Measurements from ENCODE around the gene SEMA3B.
"Not testable (repeated sequence)": the region's sequence is repeated elsewhere in the genome, so short reads cannot be mapped to it uniquely, and the experiment has no call there.

Gene SEMA3B

GRCh38 chr3:50296721-50297383 lies 27.9 kb downstream of the SEMA3B start:
- peaks cover 30% of the 10 kb centered on the region for H3K4me1 Mint-ChIP-seq (ENCODE audit: low read depth)
- H3K4me3 Mint-ChIP-seq: no peak overlapping the region
- no peaks in the 10 kb centered on the region for H3K27me3 Mint-ChIP-seq
- no peak overlapping the region for H3K27ac Mint-ChIP-seq
- H3K9me3 Mint-ChIP-seq: no peaks in the 10 kb centered on the region
- H3K36me3 Mint-ChIP-seq (ENCODE audit: low read depth): no peaks in the 10 kb centered on the region

- Mint-ChIP-seq H3K27ac (no peak overlapping the region), H3K36me3 (ENCODE audit: low read depth) (no peaks in the 10 kb centered on the region), H3K9me3 (no peaks in the 10 kb centered on the region), H3K27me3 (no peaks in the 10 kb centered on the region), H3K4me3 (no peak overlapping the region), H3K4me1 (ENCODE audit: low read depth) (peaks cover 29% of the 10 kb centered on the region)
Observed at GRCh38 chr3:50297384-50297775, 28.4 kb downstream of the SEMA3B start.

- peaks cover 22% of the 10 kb centered on the region for H3K4me1 Mint-ChIP-seq (ENCODE audit: low read depth)
- peak overlapping the region; percentile 99 for H3K27ac Mint-ChIP-seq
- no peaks in the 10 kb centered on the region for H3K9me3 Mint-ChIP-seq
Observed at GRCh38 chr3:50297896-50298725, 29.2 kb downstream of the SEMA3B start.

GRCh38 chr3:50298836-50299637 lies 30.1 kb downstream of the SEMA3B start, which contains the start of the genes HYAL3 and NAA80:
HYAL3 (minus strand) TSS chr3:50299405; CDS start chr3:50295602, 3,803 bp downstream.
NAA80 (minus strand) TSS chr3:50299405; CDS start chr3:50297463, 1,942 bp downstream.
- Mint-ChIP-seq H3K4me3 (peak within 1 kb of the TSS; percentile 99), H3K27me3 (no peaks in the 10 kb centered on the region), H3K27ac (peak within 1 kb of the TSS; percentile 99), H3K36me3 (ENCODE audit: low read depth) (no peaks in the 10 kb centered on the region), H3K4me1 (ENCODE audit: low read depth) (peaks cover 22% of the 10 kb centered on the region), H3K9me3 (no peaks in the 10 kb centered on the region)

More at GRCh38 chr3:50297896-50298725, 29.2 kb downstream of the SEMA3B start:
- Mint-ChIP-seq H3K36me3 (ENCODE audit: low read depth) (no peaks in the 10 kb centered on the region), H3K4me3 (peak overlapping the region; percentile 99), H3K27me3 (no peaks in the 10 kb centered on the region)

GRCh38 chr3:50299638-50299928 lies 30.6 kb downstream of the SEMA3B start:
- Mint-ChIP-seq H3K36me3 (ENCODE audit: low read depth) (no peaks in the 10 kb centered on the region), H3K27me3 (no peaks in the 10 kb centered on the region), H3K27ac (peak overlapping the region; percentile 91), H3K9me3 (no peaks in the 10 kb centered on the region), H3K4me1 (ENCODE audit: low read depth) (peaks cover 24% of the 10 kb centered on the region), H3K4me3 (peak overlapping the region; percentile 99)

- H3K9me3 Mint-ChIP-seq: no peaks in the 10 kb centered on the region
- H3K27ac Mint-ChIP-seq: peak overlapping the region; percentile 91
- H3K4me1 Mint-ChIP-seq (ENCODE audit: low read depth): peaks cover 29% of the 10 kb centered on the region
- peak overlapping the region; percentile 99 for H3K4me3 Mint-ChIP-seq
- H3K36me3 Mint-ChIP-seq (ENCODE audit: low read depth): no peaks in the 10 kb centered on the region
- H3K27me3 Mint-ChIP-seq: no peaks in the 10 kb centered on the region
Observed at GRCh38 chr3:50299929-50300680, 31.2 kb downstream of the SEMA3B start.

- H3K4me1 Mint-ChIP-seq (ENCODE audit: low read depth): peaks cover 29% of the 10 kb centered on the region
Observed at GRCh38 chr3:50300681-50301254, 31.8 kb downstream of the SEMA3B start.

GRCh38 chr3:50302095-50303012 lies 33.4 kb downstream of the SEMA3B start:
- H3K9me3 Mint-ChIP-seq: no peaks in the 10 kb centered on the region
- H3K27me3 Mint-ChIP-seq: no peaks in the 10 kb centered on the region
- peaks cover 29% of the 10 kb centered on the region for H3K4me1 Mint-ChIP-seq (ENCODE audit: low read depth)
- no peaks in the 10 kb centered on the region for H3K36me3 Mint-ChIP-seq (ENCODE audit: low read depth)
- no peak overlapping the region for H3K27ac Mint-ChIP-seq
- H3K4me3 Mint-ChIP-seq: no peak overlapping the region

More at GRCh38 chr3:50300681-50301254, 31.8 kb downstream of the SEMA3B start:
- Mint-ChIP-seq H3K9me3 (no peaks in the 10 kb centered on the region), H3K27me3 (no peaks in the 10 kb centered on the region), H3K27ac (peak overlapping the region; percentile 91), H3K4me3 (peak overlapping the region; percentile 99), H3K36me3 (ENCODE audit: low read depth) (no peaks in the 10 kb centered on the region)

- no peaks in the 10 kb centered on the region for H3K36me3 Mint-ChIP-seq (ENCODE audit: low read depth)
- H3K4me3 Mint-ChIP-seq: no peak within 1 kb of the TSS
- no peaks in the 10 kb centered on the region for H3K27me3 Mint-ChIP-seq
- H3K9me3 Mint-ChIP-seq: no peaks in the 10 kb centered on the region
- no peak within 1 kb of the TSS for H3K27ac Mint-ChIP-seq
- H3K4me1 Mint-ChIP-seq (ENCODE audit: low read depth): peaks cover 25% of the 10 kb centered on the region
Observed at GRCh38 chr3:50303013-50303815, 34.3 kb downstream of the SEMA3B start, which contains the start of gene HYAL1. HYAL1 (minus strand) TSS chr3:50303574; CDS start chr3:50302956, 618 bp downstream.

GRCh38 chr3:50304601-50305000 lies 35.7 kb downstream of the SEMA3B start:
- Mint-ChIP-seq H3K27ac (no peak overlapping the region), H3K4me3 (no peak overlapping the region), H3K4me1 (ENCODE audit: low read depth) (peaks cover 20% of the 10 kb centered on the region), H3K36me3 (ENCODE audit: low read depth) (peaks cover 6% of the 10 kb centered on the region), H3K27me3 (no peaks in the 10 kb centered on the region), H3K9me3 (no peaks in the 10 kb centered on the region)

GRCh38 chr3:50312041-50312440 lies 43.1 kb downstream of the SEMA3B start:
- not testable (repeated sequence) for H3K4me3 Mint-ChIP-seq; H3K4me1 Mint-ChIP-seq (ENCODE audit: low read depth); H3K9me3 Mint-ChIP-seq; H3K27me3 Mint-ChIP-seq; H3K27ac Mint-ChIP-seq
- peaks cover 10% of the 10 kb centered on the region for H3K36me3 Mint-ChIP-seq (ENCODE audit: low read depth)

- Mint-ChIP-seq H3K4me1 (ENCODE audit: low read depth) (peaks cover 25% of the 10 kb centered on the region), H3K36me3 (ENCODE audit: low read depth) (peaks cover 14% of the 10 kb centered on the region), H3K4me3 (no peak overlapping the region), H3K27ac (no peak overlapping the region), H3K27me3 (no peaks in the 10 kb centered on the region), H3K9me3 (no peaks in the 10 kb centered on the region)
Observed at GRCh38 chr3:50314342-50314741, 45.4 kb downstream of the SEMA3B start.

All from stimulated activated naive CD8-positive, alpha-beta T cell treated with anti-CD3 and anti-CD28 coated beads, Interleukin-15, Interleukin-2, amounts not matched to agents 100 ng/mL and 50 ng/mL, for 24 hours (primary cell).